Measurements from ENCODE around the gene BAG3. TPM values are rescaled to one million over a fixed set of nuclear protein-coding genes. Genes with fewer than 3 reads are reported as not detected.
"Not testable (repeated sequence)": the region's sequence is repeated elsewhere in the genome, so short reads cannot be mapped to it uniquely, and the experiment has no call there.

The BAG3 gene
- total RNA-seq, 2 experiments from 2014 or later = 1.9 to 2.6 TPM

DNA sequence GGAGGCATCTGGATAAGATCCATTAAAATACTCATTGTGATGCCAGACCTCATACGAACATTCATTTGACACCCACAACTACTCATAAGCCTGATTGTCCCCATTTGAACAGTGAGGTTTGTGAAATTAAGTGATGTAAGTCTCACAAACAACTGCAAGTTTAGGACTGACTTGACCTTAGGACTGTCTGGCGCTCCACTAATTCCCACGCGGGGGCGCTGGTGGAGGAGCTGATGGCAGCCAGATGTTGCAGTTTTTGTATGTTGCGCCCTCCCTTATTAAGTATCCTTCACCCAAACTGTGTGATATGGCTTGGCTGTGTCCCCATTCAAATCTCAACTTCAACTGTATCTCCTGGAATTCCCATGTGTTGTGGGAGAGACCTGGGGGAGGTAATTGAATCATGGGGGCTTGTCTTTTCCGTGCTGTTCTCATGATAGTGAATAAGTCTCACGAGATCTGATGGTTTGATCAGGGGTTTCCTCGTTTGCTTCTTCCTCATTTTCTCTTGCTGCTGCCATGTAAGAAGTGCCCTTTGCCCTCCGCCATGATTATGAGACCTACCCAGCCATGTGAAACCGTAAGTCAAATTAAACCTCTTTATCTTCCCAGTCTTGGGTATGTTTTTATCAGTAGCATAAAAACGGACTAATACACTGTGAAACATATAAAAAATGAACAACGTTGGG, 34.2 kb upstream of the BAG3 start:
- ChIA-PET CTCF (ENCODE audit: unreplicated experiment) (no interaction called here), POLR2A (no interaction called here)
- Histone ChIP-seq H3K9me3 (ENCODE audit: low read length) (no peaks in the 10 kb centered on the region), H3K79me2 (ENCODE audit: insufficient read depth, low read depth, low read length) (no peaks in the 10 kb centered on the region), H2AFZ (ENCODE audit: low read length) (no peak overlapping the region), H3K4me2 (ENCODE audit: low read length) (no peak overlapping the region), H3K4me3 (ENCODE audit: low read depth, low read length, poor library complexity, severe bottlenecking) (no peak overlapping the region), H3K4me1 (ENCODE audit: insufficient read depth, low read length, poor library complexity, severe bottlenecking) (no peaks in the 10 kb centered on the region), H3K36me3 (ENCODE audit: insufficient read depth, low read length) (no peaks in the 10 kb centered on the region), H3K27ac (ENCODE audit: low read depth, low read length, poor library complexity, severe bottlenecking) (no peak overlapping the region), H3K9me2 (ENCODE audit: insufficient read depth, low read length) (no peaks in the 10 kb centered on the region), H4K20me1 (ENCODE audit: insufficient read depth, low read length) (no peaks in the 10 kb centered on the region)
- no peak for DNase-seq (ENCODE audit: low spot score)
- intact Hi-C loops (cut with micrococcal nuclease; ENCODE audit: unreplicated experiment) = no loop called here
- BruUV-seq (replicated peaks) = no TSS peak
- TF ChIP-seq EZH2phosphoT487 (IDR thresholded peaks at IDR 0.05; ENCODE audit: borderline replicate concordance, low read depth, low read length) = no peak
- TF ChIP-seq, protein P1, sequence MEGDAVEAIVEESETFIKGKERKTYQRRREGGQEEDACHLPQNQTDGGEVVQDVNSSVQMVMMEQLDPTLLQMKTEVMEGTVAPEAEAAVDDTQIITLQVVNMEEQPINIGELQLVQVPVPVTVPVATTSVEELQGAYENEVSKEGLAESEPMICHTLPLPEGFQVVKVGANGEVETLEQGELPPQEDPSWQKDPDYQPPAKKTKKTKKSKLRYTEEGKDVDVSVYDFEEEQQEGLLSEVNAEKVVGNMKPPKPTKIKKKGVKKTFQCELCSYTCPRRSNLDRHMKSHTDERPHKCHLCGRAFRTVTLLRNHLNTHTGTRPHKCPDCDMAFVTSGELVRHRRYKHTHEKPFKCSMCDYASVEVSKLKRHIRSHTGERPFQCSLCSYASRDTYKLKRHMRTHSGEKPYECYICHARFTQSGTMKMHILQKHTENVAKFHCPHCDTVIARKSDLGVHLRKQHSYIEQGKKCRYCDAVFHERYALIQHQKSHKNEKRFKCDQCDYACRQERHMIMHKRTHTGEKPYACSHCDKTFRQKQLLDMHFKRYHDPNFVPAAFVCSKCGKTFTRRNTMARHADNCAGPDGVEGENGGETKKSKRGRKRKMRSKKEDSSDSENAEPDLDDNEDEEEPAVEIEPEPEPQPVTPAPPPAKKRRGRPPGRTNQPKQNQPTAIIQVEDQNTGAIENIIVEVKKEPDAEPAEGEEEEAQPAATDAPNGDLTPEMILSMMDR (conservative IDR thresholded peaks at IDR 0.05; ENCODE audit: low read length) = no peak

DNA sequence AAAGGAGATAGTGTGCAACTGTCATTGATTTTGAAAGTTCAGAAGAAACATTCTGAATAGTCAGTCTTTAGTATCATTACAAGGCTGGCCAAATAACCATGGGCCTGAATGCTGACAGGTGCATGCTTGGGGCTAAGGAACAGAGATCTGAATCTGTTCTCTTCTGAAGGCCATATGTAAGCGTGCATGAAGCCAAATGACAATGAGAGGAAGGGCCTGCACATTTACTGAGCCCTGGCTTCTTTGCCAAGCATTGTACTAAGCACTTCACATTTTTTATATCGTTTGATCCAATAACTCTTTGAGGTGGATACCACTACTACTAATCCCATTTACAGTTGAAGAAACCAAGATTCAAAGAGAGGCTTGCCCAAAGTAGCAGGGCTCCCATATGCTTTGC, 32.0 kb upstream of the BAG3 start:
- TF ChIP-seq, protein P1 (conservative IDR thresholded peaks at IDR 0.05; ENCODE audit: low read length) = no peak
- TF ChIP-seq EZH2phosphoT487 (IDR thresholded peaks at IDR 0.05; ENCODE audit: borderline replicate concordance, low read depth, low read length) = no peak
- H3K4me1 ChIP-seq (ENCODE audit: insufficient read depth, low read length, poor library complexity, severe bottlenecking) = no peaks in the 10 kb centered on the region
- POLR2A ChIA-PET = no interaction called here

DNA sequence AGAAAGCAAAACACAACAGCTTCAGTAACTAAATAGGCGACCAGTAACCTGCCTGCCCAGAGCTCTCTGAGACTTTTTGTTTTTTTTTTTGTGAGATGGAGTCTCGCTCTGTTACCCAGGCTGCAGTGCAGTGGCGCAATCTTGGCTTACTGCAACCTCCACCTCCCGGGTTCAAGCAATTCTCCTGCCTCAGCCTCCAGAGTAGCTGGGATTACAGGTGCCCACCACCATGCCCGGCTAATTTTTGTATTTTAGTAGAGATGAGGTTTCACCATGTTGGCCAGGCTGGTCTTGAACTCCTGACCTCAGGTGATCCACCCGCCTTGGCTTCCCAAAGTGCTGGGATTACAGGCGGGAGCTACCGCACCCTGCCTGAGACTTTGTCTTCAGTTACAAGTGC, 31.4 kb upstream of the BAG3 start:
- H3K4me2 ChIP-seq (ENCODE audit: low read length); H4K20me1 ChIP-seq (ENCODE audit: insufficient read depth, low read length); H3K27ac ChIP-seq (ENCODE audit: low read depth, low read length, poor library complexity, severe bottlenecking); POLR2A ChIA-PET; H3K9me2 ChIP-seq (ENCODE audit: insufficient read depth, low read length); H3K79me2 ChIP-seq (ENCODE audit: insufficient read depth, low read depth, low read length); H2AFZ ChIP-seq (ENCODE audit: low read length); H3K9me3 ChIP-seq (ENCODE audit: low read length); BruUV-seq (replicated peaks); DNase-seq (ENCODE audit: low spot score); intact Hi-C loops (cut with micrococcal nuclease; ENCODE audit: unreplicated experiment); H3K36me3 ChIP-seq (ENCODE audit: insufficient read depth, low read length); H3K4me1 ChIP-seq (ENCODE audit: insufficient read depth, low read length, poor library complexity, severe bottlenecking); CTCF ChIA-PET (ENCODE audit: unreplicated experiment); H3K4me3 ChIP-seq (ENCODE audit: low read depth, low read length, poor library complexity, severe bottlenecking): not testable (repeated sequence)

More for the DNA sequence above, 32.0 kb upstream of the BAG3 start:
- intact Hi-C loops (cut with micrococcal nuclease; ENCODE audit: unreplicated experiment) = no loop called here
- Histone ChIP-seq H3K36me3 (ENCODE audit: insufficient read depth, low read length) (no peaks in the 10 kb centered on the region), H3K79me2 (ENCODE audit: insufficient read depth, low read depth, low read length) (no peaks in the 10 kb centered on the region), H2AFZ (ENCODE audit: low read length) (no peak overlapping the region), H3K9me2 (ENCODE audit: insufficient read depth, low read length) (no peaks in the 10 kb centered on the region), H3K4me2 (ENCODE audit: low read length) (no peak overlapping the region), H4K20me1 (ENCODE audit: insufficient read depth, low read length) (no peaks in the 10 kb centered on the region), H3K4me3 (ENCODE audit: low read depth, low read length, poor library complexity, severe bottlenecking) (no peak overlapping the region), H3K27ac (ENCODE audit: low read depth, low read length, poor library complexity, severe bottlenecking) (no peak overlapping the region), H3K9me3 (ENCODE audit: low read length) (no peaks in the 10 kb centered on the region)
- no peak for DNase-seq (ENCODE audit: low spot score)
- no TSS peak for BruUV-seq (replicated peaks)
- CTCF ChIA-PET (ENCODE audit: unreplicated experiment) = no interaction called here
